Measurements from ENCODE around the gene KLRF1. TPM values are rescaled to one million over a fixed set of nuclear protein-coding genes. Genes with fewer than 3 reads are reported as not detected.

Gene KLRF1
- total RNA-seq (2014; rRNA removed; shearing (Covaris generic)) (not detected in 2 replicates), polyA plus RNA-seq (2016; fragmentation: Nextera tagmentation; extraction: Ambion mirVana) (0.50 TPM in 1 of 2 replicates, not detected in the other)
- long read RNA-seq = 0 reads

DNA sequence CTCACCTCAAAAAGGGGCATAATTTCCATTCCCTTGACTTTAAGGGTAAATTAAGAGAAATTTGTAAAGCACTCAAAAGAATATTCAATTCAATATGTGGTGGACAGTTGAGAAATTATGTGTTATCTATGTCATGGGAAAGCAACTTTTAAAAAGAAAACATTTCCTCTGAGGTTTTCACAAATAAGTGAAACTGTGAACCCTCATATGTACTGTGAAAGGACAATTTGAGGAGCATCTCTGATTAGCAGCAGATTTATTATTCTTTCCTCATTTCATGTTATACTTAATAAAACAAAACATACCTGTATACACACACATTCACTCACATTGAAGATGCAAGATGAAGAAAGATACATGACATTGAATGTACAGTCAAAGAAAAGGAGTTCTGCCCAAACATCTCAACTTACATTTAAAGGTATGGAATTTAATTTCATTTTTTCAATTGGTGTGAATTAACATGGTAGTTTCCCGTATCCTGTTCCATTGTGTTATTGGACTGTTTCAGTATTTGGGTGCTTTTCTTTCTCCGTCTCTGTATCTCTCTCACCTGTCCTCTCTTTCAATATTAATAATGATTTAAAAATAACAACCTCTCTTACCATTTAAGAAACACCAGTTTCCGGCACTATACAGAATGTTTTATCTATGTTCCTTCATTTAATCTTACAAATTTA lies at the start of gene KLRF1:
Gene KLRF1 (plus strand): TSS at position 273 of the 680 bp plus-strand sequence. CDS start 64 bp downstream, at position 337.
- H3K27ac ChIP-seq (ENCODE audit: low read depth) = no peak within 1 kb of the TSS
- H4K20me1 ChIP-seq (replicated peaks; ENCODE audit: insufficient read depth) = no peaks in the 10 kb centered on the region
- DNase-seq (ENCODE audit: low spot score) (no peak), ATAC-seq (no peak)
- TF ChIP-seq REST (IDR thresholded peaks at IDR 0.05; ENCODE audit: unreplicated experiment) (no peak), NANOG (IDR thresholded peaks at IDR 0.05; ENCODE audit: borderline replicate concordance) (no peak), STAT1 (IDR thresholded peaks at IDR 0.05; ENCODE audit: unreplicated experiment) (no peak), CREB1 (CRISPR knock-in tag; IDR thresholded peaks at IDR 0.05; ENCODE audit: low read depth) (no peak), ZNF114 (CRISPR knock-in tag; IDR thresholded peaks at IDR 0.05) (no peak)
- TF ChIP-seq, protein P1, sequence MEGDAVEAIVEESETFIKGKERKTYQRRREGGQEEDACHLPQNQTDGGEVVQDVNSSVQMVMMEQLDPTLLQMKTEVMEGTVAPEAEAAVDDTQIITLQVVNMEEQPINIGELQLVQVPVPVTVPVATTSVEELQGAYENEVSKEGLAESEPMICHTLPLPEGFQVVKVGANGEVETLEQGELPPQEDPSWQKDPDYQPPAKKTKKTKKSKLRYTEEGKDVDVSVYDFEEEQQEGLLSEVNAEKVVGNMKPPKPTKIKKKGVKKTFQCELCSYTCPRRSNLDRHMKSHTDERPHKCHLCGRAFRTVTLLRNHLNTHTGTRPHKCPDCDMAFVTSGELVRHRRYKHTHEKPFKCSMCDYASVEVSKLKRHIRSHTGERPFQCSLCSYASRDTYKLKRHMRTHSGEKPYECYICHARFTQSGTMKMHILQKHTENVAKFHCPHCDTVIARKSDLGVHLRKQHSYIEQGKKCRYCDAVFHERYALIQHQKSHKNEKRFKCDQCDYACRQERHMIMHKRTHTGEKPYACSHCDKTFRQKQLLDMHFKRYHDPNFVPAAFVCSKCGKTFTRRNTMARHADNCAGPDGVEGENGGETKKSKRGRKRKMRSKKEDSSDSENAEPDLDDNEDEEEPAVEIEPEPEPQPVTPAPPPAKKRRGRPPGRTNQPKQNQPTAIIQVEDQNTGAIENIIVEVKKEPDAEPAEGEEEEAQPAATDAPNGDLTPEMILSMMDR (conservative IDR thresholded peaks at IDR 0.05; ENCODE audit: low read depth in 2 of 2) = no peak
- no peak within 1 kb of the TSS for H2AFZ ChIP-seq
- H3K9me2 ChIP-seq (ENCODE audit: insufficient read depth) = no peaks in the 10 kb centered on the region
- H3K4me2 ChIP-seq = no peak within 1 kb of the TSS
- Mint-ChIP-seq H3K36me3 (ENCODE audit: low read depth) (no peaks in the 10 kb centered on the region), H3K4me1 (no peaks in the 10 kb centered on the region), H3K27me3 (ENCODE audit: insufficient read depth, low read depth, poor library complexity) (peaks cover 6% of the 10 kb centered on the region), H3K27ac (no peak within 1 kb of the TSS), H3K9me3 (no peaks in the 10 kb centered on the region), H3K4me3 (no peak within 1 kb of the TSS)
- H3K27me3 ChIP-seq (ENCODE audit: insufficient read depth) = no peaks in the 10 kb centered on the region
- no peaks in the 10 kb centered on the region for H3K4me1 ChIP-seq (ENCODE audit: insufficient read depth)
- H3K79me2 ChIP-seq (replicated peaks; ENCODE audit: insufficient read depth) = no peaks in the 10 kb centered on the region
- H3K36me3 ChIP-seq (ENCODE audit: insufficient read depth) = no peaks in the 10 kb centered on the region
- H3K4me3 ChIP-seq = no peak within 1 kb of the TSS
- H3F3A ChIP-seq (replicated peaks; ENCODE audit: low read depth) = no peaks in the 10 kb centered on the region

- peaks cover 4% of the 10 kb centered on the region; the same call in 2 of the 3 replicates for H3K9me3 Mint-ChIP-seq
- no peak for TF ChIP-seq EZH2 (IDR thresholded peaks at IDR 0.05; ENCODE audit: low read depth, unreplicated experiment)
Measured at GRCh38 chr12:9779209-9779608, 48.1 kb upstream of the KLRF1 start.

More at GRCh38 chr12:9779209-9779608, 48.1 kb upstream of the KLRF1 start:
- Mint-ChIP-seq H3K27me3 (ENCODE audit: insufficient read depth, low read depth, poor library complexity) (no peaks in the 10 kb centered on the region), H3K4me3 (no peak overlapping the region), H3K27ac (no peak overlapping the region), H3K36me3 (ENCODE audit: low read depth) (peaks cover 11% of the 10 kb centered on the region), H3K4me1 (peaks cover 27% of the 10 kb centered on the region)
- no peaks in the 10 kb centered on the region for H3K27me3 ChIP-seq (ENCODE audit: insufficient read depth)
- ATAC-seq = no peak
- H3K4me1 ChIP-seq (ENCODE audit: insufficient read depth) = peaks cover 23% of the 10 kb centered on the region
- no peaks in the 10 kb centered on the region for H3K79me2 ChIP-seq (replicated peaks; ENCODE audit: insufficient read depth)
- no peak for DNase-seq (ENCODE audit: low spot score)
- no peak overlapping the region for H3K4me3 ChIP-seq
- H3K36me3 ChIP-seq (ENCODE audit: insufficient read depth) = no peaks in the 10 kb centered on the region
- H2AFZ ChIP-seq = no peak overlapping the region
- no peak overlapping the region for H3K4me2 ChIP-seq
- H4K20me1 ChIP-seq (replicated peaks; ENCODE audit: insufficient read depth) = no peaks in the 10 kb centered on the region
- H3K27ac ChIP-seq (ENCODE audit: low read depth) = no peak overlapping the region
- H3K9me2 ChIP-seq (ENCODE audit: insufficient read depth) = 0 out of 2 replicates have a peak, but pooled peaks cover 5% of the 10 kb centered on the region
- H3F3A ChIP-seq (replicated peaks; ENCODE audit: low read depth) = no peaks in the 10 kb centered on the region

Data from GM23338 (cell line).